Activated naive CD4-positive, alpha-beta T cell treated with Interleukin-2 at 50 U/mL for 16 hours (primary cell): Measurements from ENCODE around the gene ADM.
A peak's percentile ranks its signal among the peaks of the same experiment; 100 is the strongest.
"Not testable (repeated sequence)": the region's sequence is repeated elsewhere in the genome, so short reads cannot be mapped to it uniquely, and the experiment has no call there.

Experiments used
- DNase-seq: peaks from one replicate; pipeline ENCODE4 v3.0.0-alpha.2; 2020

The ADM gene, protein sequence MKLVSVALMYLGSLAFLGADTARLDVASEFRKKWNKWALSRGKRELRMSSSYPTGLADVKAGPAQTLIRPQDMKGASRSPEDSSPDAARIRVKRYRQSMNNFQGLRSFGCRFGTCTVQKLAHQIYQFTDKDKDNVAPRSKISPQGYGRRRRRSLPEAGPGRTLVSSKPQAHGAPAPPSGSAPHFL

GRCh38 chr11:10304495-10305261 is at the start of gene ADM:
Gene ADM (plus strand): TSS chr11:10305073. CDS start chr11:10305701, 628 bp downstream.
- peak; percentile 46 for DNase-seq

- no peak for DNase-seq
These were observed 49.3 kb upstream of the ADM start for GRCh38 chr11:10255388-10256125.

DNA sequence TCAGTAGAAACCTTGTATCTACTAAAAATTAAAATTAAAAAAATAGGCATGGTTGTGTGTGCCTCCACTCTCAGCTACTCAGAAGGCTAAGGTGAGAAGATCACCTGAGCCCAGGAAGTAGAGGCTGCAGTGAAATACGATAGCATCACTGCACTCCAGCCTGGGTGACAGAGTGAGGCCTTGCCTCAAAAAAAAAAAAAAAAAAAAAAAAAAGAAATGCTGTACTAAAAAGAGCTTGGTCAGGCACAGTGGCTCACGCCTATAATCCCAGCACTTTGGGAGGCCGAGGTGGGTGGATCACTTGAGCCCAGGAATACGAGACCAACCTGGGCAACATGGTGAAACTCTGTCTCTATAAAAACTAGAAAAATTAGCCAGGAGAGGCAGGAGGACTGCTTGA is 47.4 kb upstream of the ADM start:
- no peak for DNase-seq

DNA sequence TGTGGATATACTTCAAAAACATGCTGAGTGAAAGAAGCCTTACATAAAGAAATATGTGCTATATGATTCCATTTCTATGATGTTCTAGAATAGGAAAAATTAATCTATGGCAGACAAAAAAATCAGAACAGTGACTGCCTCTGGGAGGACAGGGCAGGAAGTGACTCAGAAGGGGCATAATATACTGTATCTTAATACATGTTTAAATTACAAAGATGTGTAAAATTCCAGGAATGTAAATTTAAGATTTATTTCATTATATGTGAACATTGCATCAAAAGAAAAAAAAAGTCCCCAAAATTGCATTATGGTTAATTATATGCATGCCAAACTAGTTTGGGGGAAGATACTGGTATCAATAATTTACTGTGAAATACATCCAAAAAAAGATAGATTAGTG is 43.1 kb upstream of the ADM start:
- no peak for DNase-seq

GRCh38 chr11:10263929-10264328 is 40.9 kb upstream of the ADM start:
- DNase-seq, result no peak

- DNase-seq, result not testable (repeated sequence)
These were observed 40.2 kb upstream of the ADM start for GRCh38 chr11:10264716-10265115.

- no peak for DNase-seq
These were observed 38.9 kb upstream of the ADM start for GRCh38 chr11:10265936-10266335.

DNA sequence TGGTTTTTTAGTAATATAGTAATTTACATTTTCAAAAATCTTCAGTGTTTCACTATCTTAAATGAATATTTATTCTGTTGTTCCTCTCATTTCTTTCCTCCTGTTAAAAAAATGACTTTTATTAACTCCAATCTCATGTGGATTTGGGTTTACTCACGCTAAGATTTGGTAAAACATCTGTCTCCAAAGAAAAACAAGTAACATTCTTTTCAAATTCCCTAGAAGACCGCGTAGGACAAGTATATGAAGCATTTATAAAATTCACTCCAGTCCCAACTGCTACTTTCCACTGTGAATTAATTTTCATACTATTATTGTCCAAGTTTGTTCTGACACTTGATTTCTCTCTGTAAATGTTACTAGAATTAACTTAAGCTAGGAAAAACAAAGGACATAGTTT is 37.1 kb upstream of the ADM start:
- no peak for DNase-seq

DNA sequence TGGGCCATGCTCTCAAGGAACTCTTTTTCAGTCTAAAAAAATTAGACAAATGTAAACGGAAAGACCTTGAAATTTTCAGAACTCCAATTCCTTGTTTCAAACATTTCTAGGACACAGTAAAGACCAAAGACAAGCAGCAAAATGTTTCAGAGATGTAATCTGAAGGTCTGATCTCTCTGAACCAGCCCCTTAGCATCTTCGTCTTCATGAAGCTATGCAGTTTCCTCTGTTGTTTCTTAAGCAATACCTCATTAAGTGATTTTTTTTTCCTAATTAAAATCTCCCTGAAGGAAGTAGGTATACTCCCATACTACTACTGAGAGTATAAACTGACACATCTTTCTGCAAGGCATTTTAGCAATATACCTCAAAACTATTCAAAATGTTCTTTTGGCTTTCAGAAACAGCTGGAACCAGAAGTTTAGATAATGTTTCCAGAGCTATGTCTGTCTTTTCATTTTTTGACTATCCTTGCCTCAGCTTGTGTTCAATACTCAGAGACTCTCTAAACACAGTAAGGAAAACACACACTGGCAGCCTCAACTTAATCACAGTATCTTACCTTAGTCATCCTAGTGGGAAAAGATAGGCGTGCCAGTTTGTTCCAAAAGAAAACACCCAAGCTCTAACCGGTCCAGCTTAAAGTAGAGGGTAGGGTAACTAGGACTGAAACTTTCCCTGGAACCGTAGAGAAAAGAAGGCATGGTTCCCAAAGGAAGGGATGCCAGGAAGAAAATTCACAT is 36.0 kb upstream of the ADM start:
- no peak for DNase-seq

GRCh38 chr11:10272132-10272531 is 32.7 kb upstream of the ADM start:
- no peak for DNase-seq

DNA sequence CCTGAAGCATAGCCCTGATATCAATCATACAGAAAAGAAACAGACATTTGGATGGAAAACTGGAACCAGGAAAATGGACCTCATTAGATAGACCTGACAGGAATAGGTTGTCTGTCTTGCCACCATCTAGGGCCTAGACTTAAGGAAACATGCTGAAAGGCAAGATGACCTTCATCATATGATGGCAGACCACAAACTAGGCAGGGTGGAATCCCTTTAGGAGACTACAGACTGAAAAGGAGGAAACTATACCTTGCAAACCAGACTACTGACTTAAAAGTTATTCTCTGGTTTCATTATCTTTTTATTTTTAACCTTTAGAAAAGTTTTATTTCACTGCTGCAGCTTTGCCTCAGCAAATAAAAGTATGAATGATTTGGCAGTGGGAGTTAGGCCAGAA is 31.1 kb upstream of the ADM start:
- no peak for DNase-seq

DNA sequence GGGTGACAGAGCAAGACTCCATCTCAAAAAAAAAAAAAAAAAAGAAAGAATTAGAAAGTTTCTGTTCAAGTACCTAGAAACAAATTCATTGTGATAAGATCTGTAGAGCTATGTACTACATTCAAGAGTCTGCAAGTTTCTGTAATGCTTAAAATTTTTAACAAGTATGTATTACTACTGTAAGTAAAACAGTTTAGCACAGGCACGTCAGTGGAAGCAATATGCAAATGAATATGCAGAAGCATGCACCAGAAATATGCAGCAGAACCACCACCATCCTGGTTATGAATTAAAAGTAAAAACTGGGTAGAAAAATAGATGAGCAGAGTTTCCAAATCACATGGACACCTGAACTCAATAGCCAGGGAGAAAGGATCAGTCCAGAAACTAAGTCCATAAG is 30.1 kb upstream of the ADM start:
- DNase-seq, result no peak

DNA sequence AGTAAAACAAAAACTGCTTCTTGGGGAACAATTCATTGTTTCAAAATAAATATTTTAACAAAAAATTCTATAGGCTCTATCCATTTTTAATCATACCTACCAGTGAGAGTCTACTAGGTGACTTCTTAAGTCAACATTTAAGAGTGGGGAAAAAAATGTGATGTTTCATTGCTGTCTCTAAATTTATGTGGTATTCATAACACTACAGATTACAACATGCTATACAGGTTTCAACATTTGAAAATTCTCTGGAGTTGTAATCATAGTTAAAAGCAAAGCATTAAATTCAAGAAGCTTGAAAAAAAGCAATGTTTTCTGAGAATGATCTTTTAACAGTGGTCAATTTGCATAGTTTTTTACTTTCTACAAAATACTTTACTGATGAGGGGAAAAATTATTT is 29.2 kb upstream of the ADM start:
- no peak for DNase-seq

DNA sequence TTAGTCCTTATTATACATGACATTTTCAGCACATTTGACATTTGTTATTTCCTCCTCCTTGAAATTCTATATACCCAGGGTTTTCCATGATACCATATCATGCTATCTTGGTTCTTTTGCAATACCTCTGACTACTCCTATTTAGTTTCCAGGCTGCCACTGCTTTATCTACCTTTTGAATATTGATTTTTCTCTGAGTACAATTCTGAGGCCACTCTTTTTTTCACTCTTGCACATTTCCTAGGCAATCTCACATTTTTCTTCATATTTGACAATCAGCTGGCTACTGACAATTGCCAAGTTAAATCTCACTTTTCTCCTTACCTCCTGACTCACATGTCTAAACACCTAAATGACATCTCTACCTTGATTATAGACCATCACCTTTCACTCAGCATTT is 22.8 kb upstream of the ADM start:
- no peak for DNase-seq

DNA sequence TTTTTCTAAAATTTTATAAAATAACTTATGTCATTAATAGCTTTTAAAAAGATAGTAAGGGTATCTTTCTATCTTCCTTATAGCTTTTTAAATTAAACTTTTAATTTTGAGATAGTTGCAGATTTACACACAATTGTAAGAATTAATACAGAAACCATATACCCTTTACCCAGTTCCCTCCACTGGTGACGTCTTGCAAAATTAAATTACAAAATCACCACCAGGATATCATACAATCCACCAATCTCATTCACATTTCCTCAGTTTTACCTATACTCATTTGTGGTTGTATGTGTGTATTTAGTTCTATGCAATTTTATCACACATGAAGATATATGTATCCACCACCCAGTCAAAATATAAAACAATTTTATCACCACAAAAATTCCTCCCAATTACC is 20.9 kb upstream of the ADM start:
- DNase-seq, result no peak

GRCh38 chr11:10285148-10285802 is 19.6 kb upstream of the ADM start:
- no peak for DNase-seq

- DNase-seq, result no peak
These were observed 17.7 kb upstream of the ADM start for GRCh38 chr11:10287140-10287539.

- DNase-seq, result no peak
These were observed 16.8 kb upstream of the ADM start for GRCh38 chr11:10287766-10288715.

DNA sequence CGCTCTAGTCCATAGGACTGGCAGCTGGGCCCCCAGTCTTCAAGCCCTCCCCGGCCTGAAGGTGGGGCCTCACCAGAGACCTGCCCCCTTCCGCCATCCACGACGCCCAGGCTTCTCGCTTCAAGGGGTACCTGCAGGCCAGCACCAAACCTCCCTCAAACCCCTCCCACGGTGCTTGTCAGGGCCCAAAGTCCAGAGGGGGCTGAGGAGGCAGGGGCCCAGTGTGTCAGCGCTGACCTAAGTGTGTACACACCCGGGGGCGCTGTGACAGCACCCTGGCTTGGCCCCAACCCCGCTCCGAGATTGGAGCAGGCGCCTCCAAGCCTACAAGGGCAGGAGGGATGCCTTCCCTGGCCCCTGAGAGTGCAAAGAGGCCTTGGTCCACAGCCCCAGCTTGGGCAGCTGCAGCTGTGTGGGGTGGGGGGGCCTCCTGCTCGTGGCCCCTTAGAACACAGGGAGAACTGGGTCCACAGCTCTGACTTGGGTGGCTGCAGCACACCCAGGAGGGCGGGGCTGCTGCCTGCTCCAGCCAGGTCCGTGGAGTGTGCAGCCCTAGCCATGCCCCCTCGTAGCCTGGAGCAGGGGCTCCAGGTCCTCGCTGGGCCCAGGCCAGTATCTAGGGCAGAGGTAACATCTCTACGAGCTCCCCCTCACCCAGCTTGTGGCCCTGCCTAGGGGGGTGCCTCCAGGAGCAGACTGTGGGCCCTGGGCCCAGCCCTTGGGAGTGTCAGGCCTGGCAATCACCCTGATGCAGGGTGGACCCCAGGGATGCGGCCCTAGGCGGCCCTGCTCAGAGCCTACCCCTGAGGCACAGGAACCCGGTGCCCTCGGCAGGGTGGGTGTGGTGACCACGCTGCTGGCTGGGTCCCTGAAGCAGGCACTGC is 15.8 kb upstream of the ADM start:
- DNase-seq, result no peak

DNA sequence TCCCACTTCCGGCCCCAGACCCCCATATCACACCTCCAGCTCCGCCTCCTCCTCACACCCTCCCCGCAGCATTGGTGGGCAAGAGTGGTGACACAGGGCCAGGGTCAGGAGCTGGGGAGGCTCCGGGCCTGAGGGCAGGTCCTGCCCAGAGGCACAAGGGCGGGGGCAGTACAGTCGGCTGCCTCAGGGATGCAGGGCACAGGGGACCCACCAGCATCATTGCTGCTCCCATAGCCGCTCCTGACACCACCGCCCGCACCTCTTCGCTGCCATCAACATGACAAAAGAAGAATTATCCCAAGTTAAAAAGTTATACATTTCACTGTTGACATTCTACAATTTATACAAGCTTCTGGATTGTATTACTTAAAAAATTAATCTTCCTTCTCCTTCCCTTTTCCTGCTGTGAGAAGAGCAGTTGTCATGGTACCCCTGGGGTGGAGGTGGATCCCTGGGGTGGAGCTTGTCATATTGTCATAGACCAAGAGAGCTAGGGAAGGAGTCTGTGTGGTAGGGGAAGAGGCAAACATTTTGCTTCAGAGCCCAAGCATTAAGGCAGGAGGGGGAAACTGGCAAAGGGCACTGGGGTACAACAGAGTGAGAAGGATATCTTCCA is 15.0 kb upstream of the ADM start:
- no peak for DNase-seq
